Astrocyte (in vitro differentiated cells and primary cell): Measurements from ENCODE around the gene HOXD10. TPM values are rescaled to one million over a fixed set of nuclear protein-coding genes. Genes with fewer than 3 reads are reported as not detected.

Source experiments
- DNase-seq: peaks from one replicate; pipeline ENCODE4 v3.0.0-alpha.2; 2010; ENCODE audit warnings: low read depth
- FAIRE-seq: peaks from 2 replicates; lab custom pipeline; 2011; peaks lifted over from hg19 to GRCh38; lab: Jason Lieb, UNC
- H2AFZ ChIP-seq: 2 replicates; pipeline ENCODE4 v1.6.0; 2012; ENCODE audit warnings: low read depth, low read length, inconsistent platforms
- H3K27ac ChIP-seq: 2 replicates; pipeline ENCODE4 v1.5.1; 2011; ENCODE audit warnings: low read depth, low read length, inconsistent platforms
- H3K27me3 ChIP-seq: 2 replicates; pipeline ENCODE4 v1.6.0; 2011; ENCODE audit warnings: low read length, inconsistent platforms; ENCODE audit not compliant: insufficient read depth
- H3K36me3 ChIP-seq: 2 replicates; pipeline ENCODE4 v1.5.1; 2011; ENCODE audit warnings: low read length, inconsistent platforms; ENCODE audit not compliant: insufficient read depth
- H3K4me1 ChIP-seq: 2 replicates; pipeline ENCODE4 v1.5.1; 2011; ENCODE audit warnings: low read length, inconsistent platforms; ENCODE audit not compliant: insufficient read depth
- H3K4me2 ChIP-seq: 2 replicates; pipeline ENCODE4 v1.6.0; 2012; ENCODE audit warnings: low read length, inconsistent platforms
- H3K4me3 ChIP-seq: 2 replicates; pipeline ENCODE4 v1.5.1; 2011; ENCODE audit warnings: low read depth, mild to moderate bottlenecking, low read length, inconsistent platforms; ENCODE audit not compliant: insufficient read depth
- H3K79me2 ChIP-seq: 2 replicates; pipeline ENCODE4 v1.6.0; 2012; ENCODE audit warnings: mild to moderate bottlenecking, low read length, inconsistent platforms; ENCODE audit not compliant: insufficient read depth
- H3K9ac ChIP-seq: 2 replicates; pipeline ENCODE4 v1.6.0; 2012; ENCODE audit warnings: mild to moderate bottlenecking, low read length, inconsistent platforms
- H3K9me3 ChIP-seq: 2 replicates; pipeline ENCODE4 v1.5.1; 2012; ENCODE audit warnings: low read depth, mild to moderate bottlenecking, low read length, inconsistent platforms; ENCODE audit not compliant: insufficient read depth
- H4K20me1 ChIP-seq: 2 replicates; pipeline ENCODE4 v1.6.0; 2012; ENCODE audit warnings: low read length, inconsistent platforms; ENCODE audit not compliant: insufficient read depth
- H3K27ac Mint-ChIP-seq: one replicate; pipeline ENCODE4 v1.8.0; 2021; ENCODE audit warnings: mild to moderate bottlenecking, mixed read lengths; ENCODE audit not compliant: unreplicated experiment
- H3K27me3 Mint-ChIP-seq: one replicate; pipeline ENCODE4 v1.8.0; 2021; ENCODE audit warnings: low read depth, mixed read lengths; ENCODE audit not compliant: unreplicated experiment
- H3K36me3 Mint-ChIP-seq: one replicate; pipeline ENCODE4 v1.8.0; 2021; ENCODE audit warnings: low read depth, mixed read lengths; ENCODE audit not compliant: unreplicated experiment
- H3K4me1 Mint-ChIP-seq: one replicate; pipeline ENCODE4 v1.8.0; 2021; ENCODE audit warnings: low read depth, mixed read lengths; ENCODE audit not compliant: unreplicated experiment
- H3K4me3 Mint-ChIP-seq: one replicate; pipeline ENCODE4 v1.8.0; 2021; ENCODE audit warnings: mild to moderate bottlenecking, moderate library complexity, mixed read lengths; ENCODE audit not compliant: unreplicated experiment
- H3K9me3 Mint-ChIP-seq: one replicate; pipeline ENCODE4 v1.8.0; 2021; ENCODE audit warnings: mild to moderate bottlenecking, mixed read lengths; ENCODE audit not compliant: unreplicated experiment
- CTCF ChIP-seq: IDR thresholded peaks from 2 replicates; pipeline ENCODE4 v1.5.1; 2011; ENCODE audit warnings: low read depth, mild to moderate bottlenecking, inconsistent platforms, low read length, moderate library complexity; ENCODE audit not compliant: insufficient read depth
- EZH2 ChIP-seq: IDR thresholded peaks from 2 replicates; pipeline ENCODE4 v1.6.1; 2012; ENCODE audit warnings: mild to moderate bottlenecking, low read length, inconsistent platforms; ENCODE audit not compliant: insufficient read depth
- microRNA-seq: library from miRNA; unstranded; fragments of <30 nt; microRNA quantifications from one replicate; pipeline ENCODE4 v1.2.0, GENCODE V29; 2020
- total RNA-seq: library from RNA; stranded (reverse); gene quantifications from 2 replicates; pipeline ENCODE4 v1.2.1, GENCODE V29; 2021

Gene HOXD10
- total RNA-seq, 1 donor from 2014 or later, result not detected

- Histone ChIP-seq H3K9ac (no peak overlapping the region), H3K4me3 (no peak overlapping the region), H4K20me1 (no peaks in the 10 kb centered on the region), H3K79me2 (no peaks in the 10 kb centered on the region), H3K4me1 (peaks cover 12% of the 10 kb centered on the region), H3K36me3 (no peaks in the 10 kb centered on the region), H3K27me3 (peaks cover 62% of the 10 kb centered on the region), H3K27ac (no peak overlapping the region), H2AFZ (no peak overlapping the region), H3K9me3 (peaks cover under 1% of the 10 kb centered on the region), H3K4me2 (no peak overlapping the region)
- Mint-ChIP-seq H3K27me3 (peaks cover 82% of the 10 kb centered on the region), H3K4me1 (no peaks in the 10 kb centered on the region), H3K4me3 (no peak overlapping the region), H3K36me3 (peaks cover 2% of the 10 kb centered on the region), H3K27ac (no peak overlapping the region), H3K9me3 (peaks cover 22% of the 10 kb centered on the region)
- FAIRE-seq, result no peak
- DNase-seq, result peak; percentile 50
- TF ChIP-seq CTCF (no peak), EZH2 (no peak)
Observed at GRCh38 chr2:176167398-176167797, 50.8 kb downstream of the HOXD10 start.

- FAIRE-seq, result no peak
- H3K27me3 ChIP-seq, result peaks cover 66% of the 10 kb centered on the region
- TF ChIP-seq EZH2, result no peak
- TF ChIP-seq CTCF, result no peak
Observed at GRCh38 chr2:176169181-176169580, 52.6 kb downstream of the HOXD10 start.

More at GRCh38 chr2:176169181-176169580, 52.6 kb downstream of the HOXD10 start:
- no peak overlapping the region for H3K4me3 Mint-ChIP-seq
- Histone ChIP-seq H3K9me3 (no peaks in the 10 kb centered on the region), H3K27ac (no peak overlapping the region), H3K4me3 (no peak overlapping the region), H4K20me1 (no peaks in the 10 kb centered on the region), H3K36me3 (no peaks in the 10 kb centered on the region), H3K4me2 (no peak overlapping the region), H2AFZ (no peak overlapping the region), H3K4me1 (peaks cover 9% of the 10 kb centered on the region), H3K9ac (no peak overlapping the region), H3K79me2 (no peaks in the 10 kb centered on the region)
- no peaks in the 10 kb centered on the region for H3K4me1 Mint-ChIP-seq
- peaks cover 20% of the 10 kb centered on the region for H3K9me3 Mint-ChIP-seq
- peaks cover 84% of the 10 kb centered on the region for H3K27me3 Mint-ChIP-seq
- no peaks in the 10 kb centered on the region for H3K36me3 Mint-ChIP-seq
- no peak overlapping the region for H3K27ac Mint-ChIP-seq
- no peak for DNase-seq

Small RNAs within 50 kb of the gene (microRNA-seq; reads per million reads assigned to microRNA genes)
- gene MIR10B, result 449 reads per million, percentile 76 among the genes with 10 or more reads in this experiment

Other genes starting within 250 kb of the HOXD10 start
- gene LNPK, start 114.5 kb upstream of the HOXD10 start, total RNA-seq, result 34.8 and 42.4 TPM in 2 replicates
- not detected in 2 replicates for gene EVX2, start 32.8 kb upstream of the HOXD10 start, total RNA-seq
- not detected in 2 replicates for gene HOXD13, start 24.1 kb upstream of the HOXD10 start, total RNA-seq
- gene HOXD12, start 17.0 kb upstream of the HOXD10 start, total RNA-seq, result not detected in 2 replicates
- not detected in 2 replicates for gene HOXD11, start 9.5 kb upstream of the HOXD10 start, total RNA-seq
- gene HOXD9, start 5.9 kb downstream of the HOXD10 start, total RNA-seq, result not detected in 2 replicates
- not detected in 2 replicates for gene HOXD8, start 12.9 kb downstream of the HOXD10 start, total RNA-seq
- gene HOXD4, start 34.8 kb downstream of the HOXD10 start, total RNA-seq, result not detected in 2 replicates
- not detected in 2 replicates for gene HOXD3, start 40.5 kb downstream of the HOXD10 start, total RNA-seq
- not detected in 2 replicates for gene HOXD1, start 71.9 kb downstream of the HOXD10 start, total RNA-seq
- 25.2 and 29.0 TPM in 2 replicates for gene MTX2, start 152.7 kb downstream of the HOXD10 start, total RNA-seq